Stimulated activated naive CD8-positive, alpha-beta T cell treated with anti-CD3 and anti-CD28 coated beads, Interleukin-15, amount 100 ng/mL, for 72 hours (primary cell): Measurements from ENCODE around the gene PARM1.

ENCODE experiments used
- ATAC-seq: fragments of 150-1000 bp; cut with Tn5 transposase; 2 replicates; pipeline ENCODE4 v1.10.0; 2021; ENCODE audit warnings: mild to moderate bottlenecking, moderate library complexity
- DNase-seq, 2 donors: peaks; one replicate each; pipeline ENCODE4 v3.0.0; 2021 to 2022
- H3K27ac Mint-ChIP-seq, 2 donors: one replicate each; pipeline ENCODE4 v1.8.0; 2022; ENCODE audit warnings: mild to moderate bottlenecking in 2 of 2, mixed read lengths in 2 of 2, moderate library complexity in 2 of 2
- H3K27me3 Mint-ChIP-seq: one replicate; pipeline ENCODE4 v1.8.0; 2022; ENCODE audit warnings: mixed read lengths
- H3K4me1 Mint-ChIP-seq: one replicate; pipeline ENCODE4 v1.8.0; 2022; ENCODE audit warnings: mild to moderate bottlenecking, mixed read lengths
- H3K4me3 Mint-ChIP-seq, 2 donors: one replicate each; pipeline ENCODE4 v1.8.0; 2022; ENCODE audit warnings: mild to moderate bottlenecking in 2 of 2, mixed read lengths in 2 of 2, moderate library complexity in 1 of 2
- H3K9me3 Mint-ChIP-seq, 2 donors: one replicate each; pipeline ENCODE4 v1.8.0; 2022; ENCODE audit warnings: mixed read lengths in 2 of 2

The PARM1 gene

GRCh38 chr4:75028196-75028854, 95.4 kb downstream of the PARM1 start:
- DNase-seq = no peak
- H3K4me3 Mint-ChIP-seq = no peak overlapping the region

GRCh38 chr4:75030028-75030427, 97.1 kb downstream of the PARM1 start:
- Mint-ChIP-seq H3K27me3 (no peaks in the 10 kb centered on the region), H3K4me3 (no peak overlapping the region), H3K4me1 (no peaks in the 10 kb centered on the region), H3K9me3 (peaks cover 0 to 7% of the 10 kb centered on the region in 2 donors), H3K27ac (no peak overlapping the region)
- no peak for DNase-seq
- no peak for ATAC-seq

More at GRCh38 chr4:75028196-75028854, 95.4 kb downstream of the PARM1 start:
- Mint-ChIP-seq H3K9me3 (peaks cover 0 to 7% of the 10 kb centered on the region in 2 donors), H3K4me1 (no peaks in the 10 kb centered on the region), H3K27ac (no peak overlapping the region), H3K27me3 (no peaks in the 10 kb centered on the region)
- no peak for ATAC-seq

DNA sequence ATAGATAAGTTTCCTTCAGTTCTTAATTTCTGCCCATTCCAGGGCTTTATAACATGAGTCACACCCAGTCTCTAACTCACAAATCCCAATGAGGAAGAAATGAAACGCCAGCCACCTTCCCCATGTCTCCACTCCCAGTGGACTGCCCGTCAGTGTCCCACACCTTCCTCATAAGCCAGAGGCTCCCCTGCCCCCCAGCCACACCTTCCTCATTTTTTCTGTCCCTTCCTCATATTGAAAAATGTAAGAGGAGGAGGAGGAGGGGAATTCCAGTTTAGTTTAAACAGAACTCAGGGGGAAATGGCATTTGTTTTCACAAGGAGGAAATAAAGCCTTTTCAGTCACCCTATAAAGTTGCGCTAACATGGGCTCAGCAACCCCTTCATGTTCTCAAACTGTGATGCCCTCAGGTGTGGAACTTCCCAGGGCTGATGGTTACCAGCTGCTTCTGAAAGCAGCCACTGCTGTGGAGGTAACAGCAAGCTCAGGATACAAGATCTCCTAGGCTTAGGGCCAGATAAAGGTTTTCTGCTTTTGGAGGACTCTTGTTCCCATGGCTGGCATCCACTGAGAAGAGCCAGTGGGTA, 97.8 kb downstream of the PARM1 start:
- no peak for ATAC-seq
- Mint-ChIP-seq H3K27ac (peak overlapping the region in 1 of 2 donors; percentile 66), H3K9me3 (peaks cover 0 to 7% of the 10 kb centered on the region in 2 donors), H3K4me3 (no peak overlapping the region), H3K4me1 (no peaks in the 10 kb centered on the region), H3K27me3 (no peaks in the 10 kb centered on the region)
- DNase-seq = no peak

GRCh38 chr4:75031775-75032174, 98.9 kb downstream of the PARM1 start:
- DNase-seq (no peak), ATAC-seq (no peak)
- Mint-ChIP-seq H3K4me1 (no peaks in the 10 kb centered on the region), H3K9me3 (peaks cover 0 to 7% of the 10 kb centered on the region in 2 donors), H3K27me3 (no peaks in the 10 kb centered on the region), H3K4me3 (no peak overlapping the region), H3K27ac (no peak overlapping the region)

- Mint-ChIP-seq H3K27me3 (no peaks in the 10 kb centered on the region), H3K27ac (no peak overlapping the region)
These were observed 101.6 kb downstream of the PARM1 start for GRCh38 chr4:75034523-75034922.

DNA sequence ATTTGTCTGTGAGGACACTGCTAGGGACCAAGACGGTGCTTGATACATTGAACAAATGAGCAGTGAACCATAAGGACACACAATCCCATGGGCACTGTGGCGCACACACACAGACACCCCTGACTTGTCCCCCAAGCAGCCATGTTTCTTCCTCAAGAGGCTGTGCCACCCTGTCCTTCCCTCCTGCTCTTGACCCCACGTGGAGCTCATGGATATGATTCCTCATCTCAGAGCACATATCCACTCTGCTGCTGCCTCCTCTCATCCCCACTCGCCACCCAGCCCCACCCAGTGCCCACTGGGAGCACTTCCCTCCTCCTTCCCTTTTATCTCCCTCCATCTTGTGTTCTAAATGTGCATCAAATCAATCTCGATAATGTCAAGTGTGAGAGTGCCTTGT, 102.4 kb downstream of the PARM1 start:
- no peaks in the 10 kb centered on the region for H3K9me3 Mint-ChIP-seq
- H3K27me3 Mint-ChIP-seq = no peaks in the 10 kb centered on the region
- no peak overlapping the region for H3K4me3 Mint-ChIP-seq
- ATAC-seq = peak; percentile 26
- DNase-seq = no peak
- no peak overlapping the region for H3K27ac Mint-ChIP-seq
- no peaks in the 10 kb centered on the region for H3K4me1 Mint-ChIP-seq

More at GRCh38 chr4:75034523-75034922, 101.6 kb downstream of the PARM1 start:
- H3K4me1 Mint-ChIP-seq = no peaks in the 10 kb centered on the region
- ATAC-seq = no peak
- no peaks in the 10 kb centered on the region for H3K9me3 Mint-ChIP-seq
- no peak overlapping the region for H3K4me3 Mint-ChIP-seq
- no peak for DNase-seq

DNA sequence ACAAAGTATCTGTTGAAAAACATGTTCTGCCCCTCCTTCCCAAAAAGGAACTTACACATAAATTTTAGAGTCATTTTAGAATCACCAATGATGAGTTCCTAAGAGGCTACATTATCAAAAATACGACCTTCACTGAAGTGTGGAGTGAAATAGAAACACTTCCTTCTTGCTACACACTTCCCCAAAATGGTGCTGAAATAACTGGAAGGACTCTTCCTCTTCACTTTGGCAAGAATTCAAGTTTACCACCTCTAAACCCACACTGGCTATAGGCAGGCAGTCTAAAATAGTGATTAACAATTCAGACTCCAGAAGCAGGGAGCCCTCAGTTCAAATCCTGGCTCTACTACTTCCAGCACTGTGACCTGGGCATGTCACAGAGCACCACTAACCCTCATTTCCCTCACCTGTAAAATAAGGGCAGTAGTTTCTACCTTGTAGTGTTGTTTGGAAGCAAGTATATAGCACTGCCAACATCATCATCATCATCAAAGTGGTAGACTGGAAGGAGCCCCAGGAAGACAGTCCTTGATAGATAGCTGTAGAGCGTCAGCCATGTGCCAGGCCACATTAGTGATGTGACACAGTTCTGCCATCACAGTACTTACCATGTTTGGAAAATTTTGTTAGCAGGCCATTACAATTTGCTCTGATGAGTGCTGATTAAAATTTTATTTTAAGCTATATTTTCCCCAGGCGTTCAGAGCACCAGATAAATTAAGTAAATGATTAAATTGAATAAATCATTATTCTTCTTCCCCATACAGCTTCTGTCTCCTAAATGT, 103.3 kb downstream of the PARM1 start:
- ATAC-seq (no peak), DNase-seq (no peak)
- no peaks in the 10 kb centered on the region for H3K9me3 Mint-ChIP-seq
- no peak overlapping the region for H3K27ac Mint-ChIP-seq
- H3K27me3 Mint-ChIP-seq = no peaks in the 10 kb centered on the region
- H3K4me1 Mint-ChIP-seq = no peaks in the 10 kb centered on the region
- no peak overlapping the region for H3K4me3 Mint-ChIP-seq

- no peaks in the 10 kb centered on the region for H3K9me3 Mint-ChIP-seq
- no peaks in the 10 kb centered on the region for H3K27me3 Mint-ChIP-seq
- H3K4me3 Mint-ChIP-seq = no peak overlapping the region
- DNase-seq (no peak), ATAC-seq (no peak)
- H3K27ac Mint-ChIP-seq = no peak overlapping the region
- no peaks in the 10 kb centered on the region for H3K4me1 Mint-ChIP-seq
These were observed 104.3 kb downstream of the PARM1 start for GRCh38 chr4:75037252-75037651.

DNA sequence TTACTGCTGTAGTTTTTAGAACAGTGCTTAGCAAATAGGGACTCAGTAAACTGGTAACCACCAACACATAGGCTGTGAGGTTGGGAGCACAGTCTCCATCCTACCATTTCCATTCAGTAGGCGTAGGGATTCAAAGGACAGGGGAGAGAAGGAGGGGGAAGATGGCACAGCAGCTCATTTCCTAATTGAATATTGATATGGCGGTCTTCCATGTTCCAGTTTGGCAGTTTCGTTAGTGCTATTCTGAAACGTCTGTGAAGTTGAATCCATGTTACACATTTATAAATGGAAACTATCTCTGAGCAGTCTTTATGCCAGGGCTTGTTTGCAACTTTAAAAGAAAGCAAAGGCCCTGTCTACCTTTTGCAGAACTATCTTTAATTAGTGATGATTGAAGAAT, 105.5 kb downstream of the PARM1 start:
- H3K9me3 Mint-ChIP-seq = no peaks in the 10 kb centered on the region
- no peaks in the 10 kb centered on the region for H3K4me1 Mint-ChIP-seq
- no peak overlapping the region for H3K27ac Mint-ChIP-seq
- DNase-seq (no peak), ATAC-seq (no peak)
- H3K4me3 Mint-ChIP-seq = no peak overlapping the region
- H3K27me3 Mint-ChIP-seq = no peaks in the 10 kb centered on the region

DNA sequence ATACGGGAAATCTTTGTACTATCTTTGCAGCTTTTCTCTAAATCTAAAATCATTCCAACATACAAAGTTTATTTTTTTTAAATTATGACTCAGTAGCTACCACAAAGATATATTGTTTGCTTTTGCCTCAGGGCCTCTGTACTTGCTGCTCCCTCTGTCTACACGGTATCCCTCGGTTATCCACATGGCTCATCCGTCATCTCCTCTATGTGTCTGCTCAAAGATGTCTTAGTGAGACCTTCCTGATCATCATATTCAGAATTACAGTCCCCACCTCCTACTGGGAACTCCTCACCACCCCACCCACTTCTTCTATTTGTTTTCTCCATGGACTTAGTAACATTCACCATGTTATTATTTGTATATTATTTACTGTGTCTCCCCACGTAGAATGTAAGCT, 107.8 kb downstream of the PARM1 start:
- Mint-ChIP-seq H3K27me3 (no peaks in the 10 kb centered on the region), H3K4me3 (no peak overlapping the region), H3K4me1 (no peaks in the 10 kb centered on the region), H3K9me3 (no peaks in the 10 kb centered on the region), H3K27ac (no peak overlapping the region)
- ATAC-seq (no peak), DNase-seq (no peak)

- H3K9me3 Mint-ChIP-seq = no peaks in the 10 kb centered on the region
- no peaks in the 10 kb centered on the region for H3K4me1 Mint-ChIP-seq
- no peak for DNase-seq
- no peak overlapping the region for H3K27ac Mint-ChIP-seq
- no peak overlapping the region for H3K4me3 Mint-ChIP-seq
- ATAC-seq = no peak
- H3K27me3 Mint-ChIP-seq = no peaks in the 10 kb centered on the region
These were observed 109.8 kb downstream of the PARM1 start for GRCh38 chr4:75042601-75043208.

- Mint-ChIP-seq H3K4me1 (no peaks in the 10 kb centered on the region), H3K4me3 (no peak overlapping the region), H3K27ac (no peak overlapping the region), H3K9me3 (no peaks in the 10 kb centered on the region), H3K27me3 (no peaks in the 10 kb centered on the region)
- ATAC-seq (no peak), DNase-seq (no peak)
These were observed 113.3 kb downstream of the PARM1 start for GRCh38 chr4:75046226-75046625.

GRCh38 chr4:75046641-75047040, 113.7 kb downstream of the PARM1 start:
- Mint-ChIP-seq H3K9me3 (no peaks in the 10 kb centered on the region), H3K4me1 (no peaks in the 10 kb centered on the region), H3K4me3 (no peak overlapping the region), H3K27me3 (no peaks in the 10 kb centered on the region), H3K27ac (no peak overlapping the region)
- ATAC-seq (no peak), DNase-seq (no peak)

DNA sequence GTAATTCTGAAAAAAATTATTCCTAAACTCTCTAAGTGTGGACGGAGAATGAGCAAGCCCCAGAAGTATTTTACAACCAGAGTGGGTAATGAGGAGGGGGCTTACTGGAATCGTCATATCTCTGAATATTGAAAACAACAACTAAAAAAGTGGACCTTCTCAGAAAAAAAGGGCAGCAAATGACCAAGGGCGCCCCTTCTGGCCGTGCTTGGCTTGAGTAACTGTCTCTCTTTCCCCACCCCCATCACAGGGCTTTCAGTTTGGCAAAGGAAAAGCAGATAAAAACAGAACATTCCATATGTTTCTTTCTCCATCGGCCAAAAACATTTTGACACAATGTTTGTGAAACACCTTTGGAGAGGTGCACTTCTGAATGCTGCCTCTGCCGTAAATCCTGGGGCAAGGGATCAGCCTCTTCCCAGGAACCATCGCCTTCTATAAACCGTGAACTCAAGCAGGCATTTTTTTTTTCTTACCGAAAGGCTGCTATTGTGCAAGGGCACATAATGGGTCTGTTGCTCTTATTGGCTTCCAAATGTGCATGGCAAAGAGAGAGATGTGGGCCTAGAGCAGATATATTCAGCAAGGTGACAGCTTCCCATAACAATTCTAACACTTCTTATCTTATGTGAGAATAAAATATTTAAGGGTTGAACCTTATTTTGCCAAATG, 115.4 kb downstream of the PARM1 start:
- DNase-seq = no peak
- H3K9me3 Mint-ChIP-seq = no peaks in the 10 kb centered on the region
- H3K4me1 Mint-ChIP-seq = no peaks in the 10 kb centered on the region
- no peak overlapping the region for H3K27ac Mint-ChIP-seq
- H3K27me3 Mint-ChIP-seq = no peaks in the 10 kb centered on the region
- no peak for ATAC-seq
- H3K4me3 Mint-ChIP-seq = no peak overlapping the region

DNA sequence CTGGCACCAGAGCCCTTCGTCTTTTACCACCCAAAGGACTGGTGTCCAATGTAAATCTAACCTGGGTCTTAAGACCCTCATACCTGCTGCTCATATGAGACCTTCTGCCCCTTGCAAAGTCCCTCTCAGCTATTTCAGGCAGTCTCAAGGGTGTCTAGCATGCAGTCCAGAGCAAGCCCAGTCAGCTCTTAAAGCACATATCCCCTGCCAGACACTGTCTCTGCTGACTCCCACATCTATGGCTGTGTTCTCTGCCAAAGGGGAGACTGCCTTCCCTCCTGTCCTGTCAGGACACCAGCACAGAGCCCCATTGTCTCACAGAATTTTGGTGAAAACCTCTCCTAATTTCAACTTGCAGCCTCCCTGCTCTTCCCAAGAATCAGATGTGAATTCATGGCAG, 118.5 kb downstream of the PARM1 start:
- no peaks in the 10 kb centered on the region for H3K4me1 Mint-ChIP-seq
- ATAC-seq = no peak
- H3K9me3 Mint-ChIP-seq = no peaks in the 10 kb centered on the region

More for the DNA sequence above, 118.5 kb downstream of the PARM1 start:
- Mint-ChIP-seq H3K27ac (no peak overlapping the region), H3K27me3 (no peaks in the 10 kb centered on the region), H3K4me3 (no peak overlapping the region)
- no peak for DNase-seq
